HG02938 (cell line): Measurements from ENCODE around the gene C5orf52.
"Not testable (repeated sequence)": the region's sequence is repeated elsewhere in the genome, so short reads cannot be mapped to it uniquely, and the experiment has no call there.

Experiments
- ATAC-seq: cut with Tn5 transposase; IDR thresholded peaks from one replicate; pipeline ENCODE4 v1.9.1; 2021; ENCODE audit warnings: mild to moderate bottlenecking, moderate library complexity; ENCODE audit not compliant: unreplicated experiment

Gene C5orf52

DNA sequence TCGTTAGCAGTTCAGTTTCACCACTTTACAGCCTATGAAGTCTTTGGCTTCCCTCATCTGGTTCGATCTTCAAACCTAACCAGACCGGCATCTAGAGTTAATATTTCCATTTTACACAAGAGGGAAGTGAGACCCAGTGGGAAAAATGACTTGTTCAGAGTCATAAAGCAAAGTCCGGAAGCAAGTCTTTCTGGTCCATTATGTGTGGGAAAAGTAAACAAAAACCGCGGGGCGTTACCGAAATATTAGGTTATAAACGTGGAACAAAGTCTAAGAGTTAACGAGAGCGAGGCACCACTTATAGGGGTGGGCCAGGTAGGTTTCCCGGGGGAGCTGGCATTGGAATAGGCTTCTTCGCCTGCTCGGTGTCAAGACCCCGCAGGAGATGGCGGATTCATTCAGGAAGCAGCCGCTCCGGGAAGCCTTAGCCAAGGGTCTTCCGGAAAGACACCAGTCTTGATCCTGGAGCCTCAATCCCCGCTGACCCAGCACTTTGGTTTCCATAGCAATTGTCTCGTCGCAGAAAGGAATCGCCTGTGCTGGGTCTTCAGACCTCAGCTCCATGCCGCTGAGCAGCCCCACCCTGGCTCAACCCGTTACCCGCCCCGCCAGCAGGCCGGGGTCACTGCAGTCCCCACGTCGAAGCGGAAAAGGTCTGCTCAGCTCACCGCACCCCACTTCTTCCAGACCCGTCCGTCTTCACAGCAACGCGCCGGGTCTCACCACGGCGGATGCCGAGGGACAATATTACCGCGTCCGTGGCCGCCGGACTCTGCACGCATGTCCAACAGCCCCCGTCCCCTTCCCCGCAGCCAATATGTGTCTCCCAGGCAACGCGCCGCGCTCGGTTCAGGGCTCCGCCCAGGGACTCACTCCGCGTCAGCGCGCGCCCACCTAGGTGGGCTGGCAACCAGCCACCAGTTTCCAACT, at the start of gene C5orf52:
Gene C5orf52 (plus strand): TSS at position 872 of the 930 bp plus-strand sequence. CDS start 82 bp downstream, outside the sequence.
- no peak for ATAC-seq

DNA sequence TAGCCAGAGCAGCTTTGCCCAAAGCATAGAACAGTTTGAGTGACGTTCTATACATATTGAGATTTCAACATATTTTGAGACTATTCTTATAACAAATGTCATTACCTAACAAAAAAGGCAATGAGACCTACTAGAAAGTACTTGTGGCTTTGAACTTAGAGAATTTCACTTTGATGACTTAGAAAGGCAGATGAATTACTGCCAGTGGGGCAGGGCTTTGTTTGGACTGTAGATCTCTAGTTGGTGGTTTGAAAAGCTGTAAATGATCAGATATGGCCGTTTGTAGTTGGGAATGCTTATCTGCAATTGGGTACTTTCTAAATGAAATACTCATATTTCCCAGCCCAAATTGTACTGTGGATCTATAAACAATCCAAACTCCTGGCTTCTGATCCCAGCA, 47.2 kb upstream of the C5orf52 start:
- ATAC-seq: no peak

DNA sequence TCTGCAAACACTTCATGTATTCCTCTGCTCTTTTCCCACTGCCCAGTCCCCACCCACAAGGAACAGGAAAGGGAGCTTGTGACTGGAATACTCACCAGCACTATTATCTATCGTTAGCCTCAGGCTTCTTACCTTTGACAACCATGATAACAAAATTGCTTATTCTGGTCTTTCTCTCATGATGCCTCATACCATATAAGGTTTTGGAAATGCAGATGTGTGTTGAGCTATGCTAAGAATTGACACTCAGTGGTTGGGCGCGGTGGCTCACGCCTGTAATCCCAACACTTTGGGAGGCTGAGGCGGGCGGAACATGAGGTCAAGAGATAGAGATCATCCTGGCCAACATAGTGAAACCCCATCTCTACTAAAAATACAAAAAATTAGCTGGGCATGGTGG, 44.5 kb upstream of the C5orf52 start:
- ATAC-seq: no peak

DNA sequence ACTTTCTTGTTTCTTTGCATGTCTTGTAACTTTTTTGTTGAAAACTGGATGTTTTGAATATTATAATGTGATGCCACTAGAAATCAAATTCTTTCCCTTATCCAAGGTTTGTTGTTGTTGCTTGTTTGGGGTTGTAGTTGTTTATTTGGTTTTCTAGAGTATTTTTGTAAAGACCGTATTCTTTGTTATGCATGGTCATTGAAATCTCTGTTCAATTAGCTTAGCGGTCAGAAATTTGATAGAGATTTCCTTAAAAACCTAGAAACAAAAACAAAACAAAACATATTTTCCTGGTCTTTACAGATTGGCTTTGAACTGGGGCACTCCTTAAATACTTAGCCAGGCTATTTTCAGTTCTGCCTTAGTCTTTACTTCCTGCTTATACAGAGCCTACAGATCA, 41.0 kb upstream of the C5orf52 start:
- ATAC-seq: no peak

DNA sequence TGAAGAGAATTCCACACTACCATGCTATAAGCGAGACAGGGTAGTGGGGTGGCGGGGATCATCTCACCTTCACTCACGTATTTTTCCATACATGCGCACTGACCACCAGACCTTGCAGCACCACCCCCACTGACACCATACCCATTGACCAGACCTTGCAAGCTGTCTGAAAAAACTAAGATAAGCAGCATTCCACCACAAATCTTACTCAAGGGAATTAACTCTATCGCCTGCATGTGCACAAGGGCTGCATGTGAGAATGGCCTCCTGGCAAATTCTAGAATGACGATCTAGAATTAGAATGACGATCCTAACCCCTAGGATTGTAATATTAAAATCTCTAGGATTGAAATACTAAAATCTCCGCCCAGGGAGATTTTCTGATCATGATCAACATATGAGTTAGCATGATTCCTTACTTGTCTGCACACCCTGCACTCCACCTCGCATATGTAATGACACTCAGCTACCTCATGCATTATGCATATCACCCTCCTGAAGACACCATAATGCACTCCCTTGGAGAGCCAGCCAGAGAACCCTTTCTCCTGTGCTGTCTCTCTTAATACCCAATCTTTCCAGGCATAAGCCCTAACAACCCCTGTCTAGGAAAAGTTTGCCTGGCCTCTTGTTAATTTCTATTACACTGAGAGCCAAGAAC, 30.8 kb upstream of the C5orf52 start:
- ATAC-seq: no peak

DNA sequence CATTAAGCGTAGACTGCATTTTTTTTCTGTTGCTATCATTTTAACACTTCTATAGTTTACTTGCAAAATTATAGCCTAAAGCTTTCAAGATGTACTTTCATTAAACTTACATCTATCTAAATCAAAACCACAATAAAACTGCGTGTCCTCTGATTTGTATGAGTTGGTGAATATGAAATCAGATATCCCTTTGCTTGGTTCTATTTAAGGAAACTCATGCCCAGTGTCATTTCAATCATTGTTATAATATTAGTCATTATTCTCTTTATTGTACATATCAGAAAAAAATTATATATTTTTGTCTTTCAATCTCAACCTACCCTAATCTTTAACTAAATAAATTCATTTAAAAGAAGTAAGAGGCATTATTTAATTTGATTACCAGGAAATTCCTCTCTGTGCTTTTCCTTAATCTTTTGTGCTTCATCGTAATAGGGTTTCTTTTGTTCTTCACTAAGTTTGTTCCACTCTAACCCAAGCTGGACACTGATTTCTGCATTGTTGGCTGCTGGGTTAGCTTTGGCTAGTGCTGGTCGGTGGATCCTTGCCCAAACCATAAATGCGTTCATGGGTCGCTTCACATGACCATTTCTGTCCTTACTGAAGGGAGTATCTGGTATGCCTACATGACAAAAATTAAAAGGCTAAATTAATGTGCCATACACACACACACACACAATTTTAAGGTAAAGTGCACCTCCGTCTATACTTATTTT, 22.9 kb upstream of the C5orf52 start:
- no peak for ATAC-seq

DNA sequence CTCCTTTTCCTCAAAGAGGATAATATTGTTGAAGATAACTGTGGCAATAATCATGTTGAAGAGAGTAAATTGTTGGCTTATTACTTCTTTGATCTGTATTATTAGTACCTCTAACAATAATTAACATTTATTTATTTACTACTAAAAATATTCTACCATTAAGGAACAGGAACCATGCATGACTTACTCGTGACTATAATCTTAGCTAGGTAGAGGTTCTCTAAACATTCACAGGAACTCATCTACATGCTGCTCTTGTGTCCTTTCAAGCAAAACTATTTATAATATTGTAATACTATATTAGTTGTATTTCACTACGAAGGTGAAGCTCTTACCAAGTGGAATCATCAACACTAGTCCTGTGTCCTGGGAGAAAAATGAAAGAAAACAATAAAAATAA, 22.2 kb upstream of the C5orf52 start:
- ATAC-seq: no peak

DNA sequence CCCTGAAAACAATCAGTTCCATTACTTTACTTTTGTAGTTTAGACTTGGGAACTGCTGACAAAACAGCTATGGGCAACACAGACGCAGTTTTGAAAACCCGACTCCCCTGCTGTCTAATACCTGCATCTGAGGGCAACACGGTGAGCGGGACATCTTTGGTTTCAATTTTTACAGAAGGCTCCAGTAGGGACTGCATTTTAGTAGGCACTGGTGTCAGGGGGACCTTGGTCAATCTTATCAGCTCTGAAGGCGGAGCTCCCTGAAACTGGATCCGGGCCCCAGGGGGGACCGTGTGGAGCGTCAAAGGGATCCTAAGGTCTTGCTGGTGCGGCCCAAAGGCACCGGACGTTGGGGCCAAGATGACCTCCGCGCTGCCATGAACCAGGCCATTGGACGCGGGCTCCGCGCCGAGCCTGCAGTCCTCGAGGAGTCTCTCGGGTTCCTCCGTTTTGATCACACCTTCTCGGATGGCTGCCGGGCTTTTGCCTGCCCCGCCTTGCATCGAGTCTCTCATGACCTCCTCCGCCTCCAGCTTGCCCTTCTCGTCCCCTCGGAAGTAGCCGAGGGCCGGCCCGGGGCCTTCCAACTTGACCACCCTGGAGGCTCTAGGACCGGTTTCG, 20.2 kb upstream of the C5orf52 start:
- ATAC-seq: peak; percentile 7

DNA sequence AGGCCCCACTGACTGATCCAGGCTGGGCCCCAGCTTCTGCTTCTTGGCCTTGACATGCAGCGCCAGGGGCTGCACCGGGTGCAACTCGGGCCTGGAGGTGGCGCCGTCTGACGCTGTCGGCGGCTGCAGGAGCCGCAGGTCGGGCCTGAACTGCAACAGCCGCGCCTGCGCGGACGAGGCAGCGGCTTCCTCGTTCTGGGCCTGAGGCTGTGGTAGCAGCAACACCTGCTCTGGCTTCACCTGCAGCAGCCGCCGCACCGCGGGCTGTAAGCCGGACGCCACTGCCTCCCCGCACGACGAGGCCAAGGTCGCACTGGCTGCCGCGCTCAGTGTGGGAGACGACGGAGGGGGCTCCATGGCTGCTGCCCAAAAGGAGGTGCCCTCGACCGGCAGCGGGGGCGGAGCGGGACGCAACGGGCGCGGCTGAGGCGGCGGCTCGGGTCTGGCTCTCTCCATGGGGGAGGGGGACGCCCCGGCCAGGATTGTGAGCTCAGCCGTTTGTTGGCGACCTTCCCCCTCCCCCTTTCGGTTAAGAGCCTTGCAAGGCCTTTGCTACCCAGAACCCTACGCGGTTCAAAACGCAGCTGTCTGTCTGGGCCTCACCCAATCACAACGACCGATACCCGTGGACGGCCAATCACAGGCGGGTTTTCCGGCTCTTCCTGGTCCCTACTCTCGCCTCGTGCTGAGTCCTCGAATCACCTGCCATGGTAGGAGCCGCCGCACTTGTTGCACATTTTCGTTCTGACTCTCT, 19.5 kb upstream of the C5orf52 start:
- peak; percentile 75 for ATAC-seq

DNA sequence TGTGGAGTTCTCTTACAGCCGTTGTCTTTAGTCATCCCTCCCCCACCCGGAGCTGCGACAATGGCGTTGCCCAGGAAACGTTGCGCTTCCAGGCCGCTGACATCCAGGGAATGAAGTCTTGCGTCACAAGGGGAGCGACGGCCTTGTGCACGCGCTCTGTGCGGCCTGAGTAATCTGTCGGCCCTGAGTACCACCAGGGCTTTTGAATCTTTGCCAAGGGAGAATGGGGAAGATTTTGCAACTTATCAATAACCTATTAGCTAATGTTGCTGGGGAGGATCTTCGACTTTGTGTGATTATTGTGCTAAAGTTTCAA, 19.0 kb upstream of the C5orf52 start, which contains the start of gene SOX30:
Gene SOX30 (minus strand): TSS at position 62 of the 316 bp plus-strand sequence. CDS start 360 bp downstream, outside the sequence.
- no peak for ATAC-seq

DNA sequence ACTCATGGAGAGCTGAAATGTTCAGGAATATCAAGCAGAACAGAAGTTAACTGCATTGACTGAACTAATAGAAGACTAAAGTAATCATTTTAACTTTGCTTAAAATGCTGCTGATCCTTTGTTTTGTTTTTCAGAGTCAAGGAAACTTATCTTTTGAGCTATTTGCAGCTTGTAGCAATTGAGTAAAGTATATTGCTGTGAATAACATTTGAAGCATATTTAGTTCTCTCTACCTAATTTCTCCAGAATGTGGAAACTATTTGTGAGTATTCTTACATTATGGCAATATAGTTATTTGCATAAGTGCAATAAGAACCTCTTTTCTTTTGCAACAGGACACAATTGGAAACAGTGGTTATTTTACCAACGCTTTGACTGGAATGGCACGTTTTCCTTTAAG, 13.8 kb upstream of the C5orf52 start:
- ATAC-seq: no peak

DNA sequence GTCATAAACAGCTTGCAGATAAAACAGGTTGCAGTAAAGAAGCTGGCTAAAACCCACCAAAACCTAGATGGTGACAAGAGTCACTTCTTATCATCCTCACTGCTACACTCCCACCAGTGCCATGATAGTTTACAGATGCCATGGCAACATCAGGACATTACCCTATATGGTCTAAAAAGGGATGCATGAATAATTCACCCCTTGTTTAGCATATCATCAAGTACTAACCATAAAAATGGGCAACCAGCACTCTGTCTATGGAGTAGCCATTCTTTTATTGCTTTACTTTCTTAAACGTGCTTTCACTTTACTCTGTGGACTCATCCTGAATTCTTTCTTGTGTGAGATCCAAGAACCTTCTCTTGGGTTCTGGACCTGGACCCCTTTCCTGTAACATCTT, 12.4 kb upstream of the C5orf52 start:
- no peak for ATAC-seq

DNA sequence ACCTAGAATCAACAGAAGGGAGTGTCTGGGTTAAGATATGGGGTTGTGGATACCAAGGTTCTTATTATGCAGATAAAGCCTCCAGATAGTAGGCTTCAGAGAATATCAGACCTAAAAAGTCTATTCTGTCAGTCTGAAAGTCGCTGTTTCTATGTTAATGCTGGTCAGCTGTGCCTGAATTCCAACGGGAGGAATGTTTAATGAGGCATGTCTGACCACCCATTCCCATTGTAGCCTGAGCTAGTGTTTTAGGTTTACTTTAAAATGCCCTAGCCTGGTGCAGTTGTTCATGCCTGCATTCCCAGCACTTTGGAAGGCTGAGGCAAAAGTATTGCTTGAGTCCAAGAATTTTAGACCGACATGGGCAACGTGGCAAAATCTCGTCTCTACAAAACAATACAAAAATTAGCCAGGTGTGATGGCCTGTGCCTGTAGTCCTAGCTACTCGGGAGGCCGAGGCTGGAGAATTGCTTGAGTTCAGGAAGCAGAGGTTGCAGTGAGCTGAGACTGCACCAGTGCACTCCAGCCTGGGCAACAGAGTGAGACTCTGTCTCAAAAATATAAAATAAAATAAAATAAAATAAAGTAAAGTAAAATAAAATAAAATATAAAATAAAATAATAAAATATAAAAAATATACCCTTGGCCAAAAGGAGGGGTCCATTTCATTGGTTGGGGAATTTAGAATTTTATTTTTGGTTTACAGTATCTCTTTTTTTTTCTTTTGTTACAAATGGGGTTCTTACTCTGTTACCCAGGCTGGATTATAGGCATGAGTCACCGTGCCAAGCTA, 11.3 kb upstream of the C5orf52 start:
- ATAC-seq: no peak

DNA sequence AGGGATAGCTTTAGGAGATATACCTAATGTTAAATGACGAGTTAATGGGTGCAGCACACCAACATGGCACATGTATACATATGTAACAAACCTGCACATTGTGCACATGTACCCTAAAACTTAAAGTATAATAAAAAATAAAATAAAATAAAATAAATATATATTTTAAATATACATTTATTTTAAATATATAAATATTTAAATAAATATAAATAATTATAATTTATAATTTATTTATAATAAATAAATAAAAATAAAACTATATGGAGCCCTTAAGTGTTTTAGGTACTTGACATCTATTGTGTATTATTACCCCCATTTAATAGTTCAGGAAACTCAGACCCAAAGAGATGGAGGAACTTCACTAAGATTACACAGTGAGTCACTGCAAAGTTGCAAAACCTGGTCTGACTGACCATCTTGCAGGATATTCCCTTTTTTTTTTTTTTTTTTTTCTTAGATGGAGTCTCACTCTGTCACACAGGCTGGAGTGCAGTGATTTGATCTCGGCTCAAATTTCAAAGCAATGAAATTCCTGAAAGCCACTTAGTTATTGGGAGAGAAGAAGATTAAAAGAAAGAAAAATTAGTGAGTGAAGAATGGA, 5.8 kb upstream of the C5orf52 start:
- no peak for ATAC-seq

DNA sequence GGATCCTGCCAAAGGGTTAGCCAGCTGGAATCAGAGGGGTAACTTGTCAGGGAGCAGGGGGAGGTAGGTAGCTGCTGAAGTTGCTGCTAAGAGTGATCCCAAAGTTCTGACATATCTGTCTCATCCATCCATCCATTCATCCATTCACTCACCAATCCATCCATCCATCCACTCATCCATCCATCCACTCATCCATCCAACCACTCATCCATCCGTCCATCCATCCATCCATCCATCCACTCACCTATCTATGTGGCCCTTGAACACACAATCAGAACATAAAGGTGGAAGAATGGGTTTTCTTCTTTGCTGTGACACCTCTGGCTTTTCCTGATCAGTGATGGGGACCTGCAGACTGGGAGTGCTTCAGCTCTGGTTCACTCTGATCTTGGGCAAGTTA, 3.0 kb upstream of the C5orf52 start:
- no peak for ATAC-seq

DNA sequence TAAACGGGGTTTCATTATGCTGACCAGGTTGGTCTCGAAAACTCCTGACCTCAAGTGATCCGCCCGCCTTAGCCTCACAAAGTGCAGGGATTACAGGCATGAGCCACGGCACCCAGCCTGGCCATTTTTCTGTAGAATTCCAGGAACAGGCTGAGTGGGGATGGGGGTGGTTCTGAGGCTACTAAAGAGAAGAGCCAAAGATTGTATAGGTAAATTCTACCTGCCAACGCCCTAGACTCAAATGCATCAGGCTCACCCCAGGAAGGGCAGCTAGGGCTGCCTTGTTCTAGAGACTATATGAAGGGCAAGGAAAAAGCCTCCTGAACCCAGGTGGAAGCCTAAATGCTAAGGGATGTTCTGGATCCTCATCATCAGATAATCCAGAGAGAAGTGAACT, 1.6 kb upstream of the C5orf52 start:
- ATAC-seq: no peak

DNA sequence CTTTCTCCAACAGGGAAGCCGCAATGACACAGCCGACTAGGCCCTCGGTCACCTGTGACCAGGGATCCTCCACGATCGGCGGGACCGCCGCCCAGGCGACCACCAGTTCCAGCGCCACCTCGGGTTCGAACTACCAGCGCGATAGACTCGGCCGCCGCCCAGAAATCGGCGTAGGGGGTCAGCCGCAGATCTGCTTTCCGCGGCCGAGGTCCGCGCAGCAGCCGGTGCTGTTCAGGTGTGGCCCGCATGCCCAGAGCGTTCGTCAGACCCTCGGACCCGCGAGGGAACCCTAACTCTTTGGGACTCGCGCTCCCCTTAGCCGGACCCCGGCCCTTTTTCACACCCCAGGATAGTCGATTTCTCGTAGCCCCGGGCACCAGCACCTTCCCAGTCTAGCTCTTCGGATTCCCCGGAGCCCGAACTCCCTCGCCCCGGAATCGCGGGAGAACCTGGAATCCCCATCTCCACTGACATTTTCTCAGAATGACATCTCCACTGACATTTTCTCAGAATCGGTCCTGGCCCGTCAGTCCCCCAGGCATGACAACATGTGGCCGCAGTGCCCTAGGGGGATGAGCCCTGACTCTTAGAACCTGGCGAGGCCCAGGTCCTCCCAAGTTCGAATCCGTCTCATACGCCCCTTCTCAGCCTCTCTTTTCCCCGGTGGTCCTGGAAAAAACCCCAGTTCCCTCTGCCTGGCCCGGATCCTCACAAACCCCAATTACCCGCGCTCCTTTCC, 428 bp downstream of the C5orf52 start:
- no peak for ATAC-seq

DNA sequence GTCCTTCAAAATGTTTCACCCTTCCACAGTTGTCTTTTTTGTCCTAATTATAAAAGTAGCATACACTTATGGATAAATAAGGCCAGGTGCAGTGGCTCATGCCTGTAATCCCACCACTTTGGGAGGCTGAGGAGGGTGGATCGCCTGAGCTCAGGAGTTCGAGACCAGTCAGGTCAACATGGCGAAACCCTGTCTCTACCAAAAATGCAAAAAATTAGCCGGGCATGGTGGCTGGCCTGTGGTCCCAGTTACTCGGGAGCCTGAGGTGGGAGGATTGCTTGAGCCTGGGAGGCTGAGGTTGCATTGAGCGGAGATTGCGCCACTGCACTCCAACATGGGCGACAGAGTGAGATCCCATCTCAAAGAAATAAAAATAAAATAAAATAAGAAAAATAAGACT, 1.6 kb downstream of the C5orf52 start:
- ATAC-seq: no peak

DNA sequence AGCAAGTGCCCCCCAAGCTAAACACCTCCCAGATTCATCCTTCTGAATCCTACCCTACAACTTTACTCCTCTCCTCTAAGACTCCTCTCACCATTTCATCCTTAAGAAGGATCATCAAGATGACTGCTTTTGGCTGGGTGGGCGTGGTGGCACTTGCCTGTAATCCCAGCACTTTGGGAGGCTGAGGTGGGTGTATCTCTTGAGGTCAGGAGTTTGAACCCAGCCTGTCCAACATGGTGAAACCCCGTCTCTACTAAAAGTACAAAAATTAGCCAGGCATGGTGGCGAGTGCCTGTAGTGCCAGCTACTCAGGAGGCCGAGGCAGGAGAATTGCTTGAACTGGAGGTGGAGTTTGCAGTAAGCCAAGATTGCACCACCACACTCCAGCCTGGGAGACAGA, 3.0 kb downstream of the C5orf52 start:
- not testable (repeated sequence) for ATAC-seq
